HG02870 (cell line): ENCODE data around the gene TMEM186.
A peak's percentile ranks its signal among the peaks of the same experiment; 100 is the strongest.
"Not testable (repeated sequence)": the region's sequence is repeated elsewhere in the genome, so short reads cannot be mapped to it uniquely, and the experiment has no call there.

ENCODE experiments used
- ATAC-seq: cut with Tn5 transposase; IDR thresholded peaks from one replicate; pipeline ENCODE4 v1.9.1; 2021; ENCODE audit warnings: mild to moderate bottlenecking, moderate library complexity; ENCODE audit not compliant: unreplicated experiment

The TMEM186 gene

GRCh38 chr16:8814095-8814806 is 16.8 kb upstream of the TMEM186 start:
- no peak for ATAC-seq

GRCh38 chr16:8812162-8812843 is 14.9 kb upstream of the TMEM186 start:
- ATAC-seq = no peak

GRCh38 chr16:8808613-8809353 is 11.3 kb upstream of the TMEM186 start:
- no peak for ATAC-seq

- ATAC-seq = no peak
Measured at GRCh38 chr16:8808009-8808408, 10.6 kb upstream of the TMEM186 start.

- ATAC-seq = no peak
Measured at GRCh38 chr16:8807189-8807588, 9.8 kb upstream of the TMEM186 start.

GRCh38 chr16:8806272-8806983 is 9.0 kb upstream of the TMEM186 start:
- no peak for ATAC-seq

GRCh38 chr16:8804313-8804712 is 6.9 kb upstream of the TMEM186 start:
- no peak for ATAC-seq

- ATAC-seq = not testable (repeated sequence)
Measured at GRCh38 chr16:8803733-8804132, 6.3 kb upstream of the TMEM186 start.

GRCh38 chr16:8801701-8802100 is 4.3 kb upstream of the TMEM186 start:
- ATAC-seq = no peak

GRCh38 chr16:8798535-8799157 is 1.2 kb upstream of the TMEM186 start:
- ATAC-seq = no peak

GRCh38 chr16:8798174-8798527 is 712 bp upstream of the TMEM186 start:
- ATAC-seq = peak; percentile 2

- ATAC-seq = no peak
Measured at GRCh38 chr16:8796469-8797363, 723 bp downstream of the TMEM186 start.

GRCh38 chr16:8795818-8796217 is 1.6 kb downstream of the TMEM186 start:
- no peak for ATAC-seq

GRCh38 chr16:8795091-8795490 is 2.3 kb downstream of the TMEM186 start:
- ATAC-seq = no peak

- no peak for ATAC-seq
Measured at GRCh38 chr16:8788578-8789172, 8.8 kb downstream of the TMEM186 start.

GRCh38 chr16:8786316-8786715 is 11.1 kb downstream of the TMEM186 start:
- not testable (repeated sequence) for ATAC-seq

- ATAC-seq = no peak
Measured at GRCh38 chr16:8785408-8785807, 12.0 kb downstream of the TMEM186 start.

- no peak for ATAC-seq
Measured at GRCh38 chr16:8782673-8783072, 14.8 kb downstream of the TMEM186 start.

- no peak for ATAC-seq
Measured at GRCh38 chr16:8781797-8782196, 15.6 kb downstream of the TMEM186 start.
